Stimulated activated naive CD8-positive, alpha-beta T cell treated with anti-CD3 and anti-CD28 coated beads, Interleukin-15, Interleukin-2, amounts not matched to agents 100 ng/mL and 50 ng/mL, for 24 hours (primary cell): ENCODE measurements around the gene CREB3L1.
A peak's percentile ranks its signal among the peaks of the same experiment; 100 is the strongest.

Source experiments
- H3K27ac Mint-ChIP-seq: one replicate; pipeline ENCODE4 v1.8.0; 2021; ENCODE audit warnings: mild to moderate bottlenecking, mixed read lengths
- H3K27me3 Mint-ChIP-seq: one replicate; pipeline ENCODE4 v1.8.0; 2021; ENCODE audit warnings: mixed read lengths
- H3K36me3 Mint-ChIP-seq: one replicate; pipeline ENCODE4 v1.8.0; 2021; ENCODE audit warnings: low read depth, mixed read lengths
- H3K4me1 Mint-ChIP-seq: one replicate; pipeline ENCODE4 v1.8.0; 2021; ENCODE audit warnings: low read depth, mixed read lengths
- H3K4me3 Mint-ChIP-seq: one replicate; pipeline ENCODE4 v1.8.0; 2021; ENCODE audit warnings: mild to moderate bottlenecking, mixed read lengths
- H3K9me3 Mint-ChIP-seq: one replicate; pipeline ENCODE4 v1.8.0; 2021; ENCODE audit warnings: mixed read lengths

The CREB3L1 gene

DNA sequence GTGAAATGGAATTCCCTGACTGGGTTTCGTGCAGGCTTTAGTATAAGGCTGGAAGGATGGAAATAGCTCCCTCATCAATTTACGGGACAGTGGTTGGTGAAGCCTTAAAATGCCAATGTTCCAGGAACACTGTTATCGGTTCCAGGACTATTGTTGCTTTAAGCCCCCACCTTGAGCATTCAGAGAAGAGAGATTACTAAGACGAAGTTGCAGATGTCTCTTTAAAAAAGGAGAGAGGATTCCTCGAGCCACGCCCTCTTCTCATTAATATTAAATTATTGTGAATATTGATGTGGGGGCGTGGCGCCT, 195 bp upstream of the CREB3L1 start:
- peaks cover 37% of the 10 kb centered on the region for H3K27me3 Mint-ChIP-seq
- peaks cover 8% of the 10 kb centered on the region for H3K4me1 Mint-ChIP-seq
- no peak overlapping the region for H3K27ac Mint-ChIP-seq
- no peaks in the 10 kb centered on the region for H3K9me3 Mint-ChIP-seq
- H3K36me3 Mint-ChIP-seq: no peaks in the 10 kb centered on the region
- peak overlapping the region; percentile 43 for H3K4me3 Mint-ChIP-seq

DNA sequence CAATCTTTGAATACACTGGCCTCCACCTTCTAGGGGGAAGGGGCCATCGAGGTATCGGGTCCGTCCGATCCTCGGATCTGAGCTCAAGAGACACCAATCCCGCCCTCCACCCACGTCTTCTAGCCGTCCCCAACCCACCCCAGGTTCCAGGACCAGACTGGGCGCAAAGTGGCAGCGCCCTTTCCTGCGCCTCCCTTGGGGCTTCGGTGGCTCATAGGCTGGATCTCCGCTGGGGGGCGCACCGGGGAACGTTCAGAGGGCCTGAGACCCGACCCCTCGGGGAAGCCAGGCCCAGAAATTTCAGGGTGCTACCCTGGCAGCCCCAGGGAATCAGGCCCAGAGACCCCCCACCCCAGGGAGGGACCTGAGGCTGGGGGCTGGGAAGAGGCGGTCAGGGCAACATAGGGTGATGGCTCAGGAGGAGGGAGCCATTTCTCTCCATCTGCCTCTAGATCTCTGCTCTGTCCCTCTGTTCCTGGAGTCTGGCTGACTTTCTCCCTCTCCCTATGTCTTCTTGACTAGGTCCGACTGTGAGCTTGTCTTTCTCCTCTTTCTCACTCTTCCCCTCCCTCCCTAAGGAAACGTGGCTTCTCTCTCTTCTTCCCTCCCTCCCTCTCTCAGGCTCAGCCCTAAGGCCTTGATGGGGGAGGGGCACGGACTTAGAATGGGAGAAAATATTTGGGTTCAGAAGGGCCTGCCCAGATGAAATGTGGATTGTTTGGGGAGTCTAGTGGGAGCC, 1.1 kb downstream of the CREB3L1 start:
- Mint-ChIP-seq H3K27ac (no peak overlapping the region), H3K9me3 (no peaks in the 10 kb centered on the region), H3K36me3 (no peaks in the 10 kb centered on the region), H3K4me1 (peaks cover 4% of the 10 kb centered on the region), H3K27me3 (peaks cover 39% of the 10 kb centered on the region), H3K4me3 (no peak overlapping the region)

DNA sequence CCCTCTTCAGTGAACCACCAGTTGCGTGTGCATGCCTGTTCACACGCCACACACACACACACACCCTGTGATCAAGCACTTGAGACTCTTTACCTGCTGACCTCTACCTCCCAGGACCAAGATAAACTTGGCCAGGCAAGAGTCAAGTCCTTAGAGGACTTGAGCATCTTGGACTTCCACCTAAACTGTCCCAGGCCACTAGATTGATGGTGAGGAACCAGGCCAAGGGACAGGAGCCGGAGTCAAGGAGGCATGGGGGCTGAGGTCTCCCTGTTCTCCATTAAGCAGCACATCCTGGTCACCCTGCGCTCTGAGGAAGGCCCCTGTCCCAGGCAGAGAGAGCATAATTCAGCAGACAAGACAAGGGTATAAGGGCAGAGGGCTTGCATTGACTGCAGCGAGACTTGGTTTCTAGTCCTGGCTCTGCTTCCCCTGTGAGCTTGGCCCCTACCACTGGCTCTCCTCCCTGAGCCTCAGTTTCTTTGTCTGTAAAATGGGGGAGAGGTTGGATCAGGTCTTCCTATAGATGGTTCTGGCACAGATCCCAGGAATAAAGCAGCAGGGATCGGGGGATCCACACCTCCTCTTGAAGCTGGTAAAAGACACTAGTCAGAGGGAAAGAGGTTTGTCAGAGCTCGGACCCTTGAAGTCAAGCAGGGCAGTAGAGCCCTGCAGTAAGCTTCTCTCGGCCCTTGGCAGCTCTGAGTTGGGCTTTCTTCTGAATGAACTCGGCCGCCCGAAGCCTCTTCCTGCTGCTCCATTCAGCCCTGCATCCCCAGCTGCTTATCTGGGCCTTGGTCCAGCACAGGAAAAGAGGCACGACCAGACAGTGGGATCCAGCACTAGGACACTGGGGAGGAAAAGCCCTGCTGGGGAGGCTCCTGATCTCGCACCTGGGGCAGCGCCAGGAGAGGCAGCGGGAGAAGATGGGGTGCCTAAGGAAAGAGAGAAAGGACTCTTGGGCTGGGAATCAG, 2.0 kb downstream of the CREB3L1 start:
- Mint-ChIP-seq H3K9me3 (no peaks in the 10 kb centered on the region), H3K27me3 (peaks cover 44% of the 10 kb centered on the region), H3K4me3 (no peak overlapping the region), H3K27ac (no peak overlapping the region), H3K4me1 (peaks cover 4% of the 10 kb centered on the region), H3K36me3 (no peaks in the 10 kb centered on the region)

DNA sequence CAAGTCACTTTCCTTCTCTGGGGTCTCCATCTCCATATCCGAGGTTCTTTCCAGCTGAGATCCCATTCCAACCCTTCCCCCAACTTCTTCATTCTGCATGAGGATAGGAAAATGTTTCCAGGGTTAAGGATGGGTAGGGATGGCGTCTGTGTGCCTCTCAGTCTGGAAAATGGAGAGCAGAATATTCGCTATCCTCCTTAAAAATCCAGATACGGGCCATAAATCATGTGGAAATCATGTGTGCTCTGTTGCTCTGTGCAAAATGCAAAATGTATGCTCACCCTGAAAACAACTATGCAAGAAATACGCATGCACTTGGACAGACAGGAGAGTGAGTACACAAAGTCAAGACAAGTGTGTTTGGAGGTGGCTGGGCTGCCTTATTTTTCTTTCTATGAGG, 3.2 kb downstream of the CREB3L1 start:
- H3K36me3 Mint-ChIP-seq: no peaks in the 10 kb centered on the region
- peaks cover 43% of the 10 kb centered on the region for H3K27me3 Mint-ChIP-seq
- H3K4me3 Mint-ChIP-seq: no peak overlapping the region
- no peaks in the 10 kb centered on the region for H3K9me3 Mint-ChIP-seq
- peaks cover 4% of the 10 kb centered on the region for H3K4me1 Mint-ChIP-seq
- H3K27ac Mint-ChIP-seq: no peak overlapping the region

DNA sequence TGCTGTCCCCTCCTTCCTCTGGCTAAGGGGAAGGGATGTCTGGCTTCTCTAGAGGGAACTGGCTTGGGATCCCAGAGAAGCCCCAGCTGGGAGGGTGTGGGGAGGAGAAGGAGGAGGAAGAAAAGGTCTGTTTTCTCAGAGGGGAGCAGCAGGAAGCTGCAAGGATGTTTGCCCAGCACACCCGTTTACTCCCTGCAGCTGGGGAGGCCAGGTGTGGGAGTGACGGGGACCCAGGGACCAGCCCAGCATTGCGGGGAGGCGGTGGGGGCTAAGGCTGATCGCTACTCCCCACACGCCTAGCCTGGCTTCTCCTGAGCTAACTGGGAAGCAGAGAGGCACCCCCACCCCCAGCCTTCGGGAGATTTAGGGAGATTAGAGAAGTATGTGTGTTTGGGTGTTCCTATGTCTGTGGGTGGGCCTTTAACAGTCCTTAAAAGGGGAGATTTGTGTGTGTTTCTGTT, 3.9 kb downstream of the CREB3L1 start:
- Mint-ChIP-seq H3K9me3 (no peaks in the 10 kb centered on the region), H3K4me3 (no peak overlapping the region), H3K27ac (no peak overlapping the region), H3K4me1 (peaks cover 4% of the 10 kb centered on the region), H3K27me3 (peaks cover 37% of the 10 kb centered on the region), H3K36me3 (no peaks in the 10 kb centered on the region)

DNA sequence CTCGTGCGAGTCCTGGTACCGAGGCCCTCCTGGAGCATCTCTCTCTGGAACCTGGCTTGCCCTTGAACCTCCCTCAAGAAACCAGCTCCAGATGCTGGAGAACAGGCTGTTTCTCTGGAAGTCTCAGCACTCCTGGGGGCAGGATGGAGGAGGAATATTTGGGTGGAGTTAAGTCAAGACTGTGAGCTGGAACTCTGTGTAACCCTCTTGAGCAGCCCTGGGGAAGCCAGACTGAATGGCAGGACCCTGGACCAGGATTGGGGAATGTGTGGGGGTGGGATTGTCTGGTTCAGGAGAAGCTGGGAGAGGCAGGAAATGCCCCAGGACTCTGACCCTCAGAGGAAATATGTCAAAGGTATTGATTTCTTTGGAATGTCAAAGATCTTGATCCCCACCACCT, 7.7 kb downstream of the CREB3L1 start:
- H3K9me3 Mint-ChIP-seq: no peaks in the 10 kb centered on the region
- H3K4me1 Mint-ChIP-seq: no peaks in the 10 kb centered on the region
- no peaks in the 10 kb centered on the region for H3K36me3 Mint-ChIP-seq
- H3K4me3 Mint-ChIP-seq: no peak overlapping the region
- H3K27me3 Mint-ChIP-seq: peaks cover 13% of the 10 kb centered on the region
- no peak overlapping the region for H3K27ac Mint-ChIP-seq

DNA sequence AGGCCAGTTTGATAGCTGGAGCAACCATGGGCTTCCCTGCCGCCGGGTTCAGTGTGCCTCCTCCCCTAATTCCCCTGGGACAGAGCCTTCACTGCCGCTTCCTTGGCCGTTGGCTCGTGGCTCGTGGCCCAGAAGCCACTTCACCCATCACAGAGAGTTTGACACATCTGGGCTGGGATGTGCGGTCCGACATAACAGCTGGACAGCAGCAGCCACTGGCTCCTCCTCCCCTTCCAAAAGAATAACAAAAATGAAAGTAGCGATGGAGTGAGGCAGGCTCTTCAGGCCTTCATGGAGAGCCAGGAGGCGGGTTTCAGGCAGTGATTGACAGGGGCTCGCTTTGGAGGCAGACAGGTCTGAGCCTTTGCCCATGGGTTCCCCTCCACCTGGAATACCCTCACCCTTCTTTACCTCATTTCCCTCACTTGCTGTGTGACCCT, 8.2 kb downstream of the CREB3L1 start:
- H3K9me3 Mint-ChIP-seq: no peaks in the 10 kb centered on the region
- H3K4me1 Mint-ChIP-seq: no peaks in the 10 kb centered on the region
- H3K27me3 Mint-ChIP-seq: peaks cover 9% of the 10 kb centered on the region
- no peak overlapping the region for H3K4me3 Mint-ChIP-seq
- H3K27ac Mint-ChIP-seq: no peak overlapping the region
- no peaks in the 10 kb centered on the region for H3K36me3 Mint-ChIP-seq

DNA sequence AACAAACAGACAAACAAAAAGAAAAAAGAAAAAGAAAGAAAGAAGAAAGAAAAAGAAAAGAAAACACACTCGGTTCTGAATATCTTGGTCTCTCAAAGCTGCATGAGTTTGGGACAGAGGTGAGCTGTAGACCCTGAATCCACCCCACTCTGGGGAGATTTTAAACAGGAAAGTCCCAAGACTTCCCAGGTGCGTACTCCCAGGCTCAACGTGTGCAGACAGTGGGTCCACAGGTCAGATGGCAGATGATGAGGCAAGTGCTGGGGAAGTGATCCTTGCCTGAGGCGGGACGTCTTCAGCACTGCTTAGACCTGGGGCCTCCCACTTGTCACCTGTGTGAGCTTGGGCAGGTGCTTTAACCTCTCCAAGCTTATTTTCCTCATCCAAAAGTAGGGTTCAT, 9.3 kb downstream of the CREB3L1 start:
- H3K27me3 Mint-ChIP-seq: peaks cover 8% of the 10 kb centered on the region
- no peak overlapping the region for H3K4me3 Mint-ChIP-seq
- no peaks in the 10 kb centered on the region for H3K36me3 Mint-ChIP-seq
- H3K9me3 Mint-ChIP-seq: no peaks in the 10 kb centered on the region
- H3K27ac Mint-ChIP-seq: no peak overlapping the region
- H3K4me1 Mint-ChIP-seq: no peaks in the 10 kb centered on the region

DNA sequence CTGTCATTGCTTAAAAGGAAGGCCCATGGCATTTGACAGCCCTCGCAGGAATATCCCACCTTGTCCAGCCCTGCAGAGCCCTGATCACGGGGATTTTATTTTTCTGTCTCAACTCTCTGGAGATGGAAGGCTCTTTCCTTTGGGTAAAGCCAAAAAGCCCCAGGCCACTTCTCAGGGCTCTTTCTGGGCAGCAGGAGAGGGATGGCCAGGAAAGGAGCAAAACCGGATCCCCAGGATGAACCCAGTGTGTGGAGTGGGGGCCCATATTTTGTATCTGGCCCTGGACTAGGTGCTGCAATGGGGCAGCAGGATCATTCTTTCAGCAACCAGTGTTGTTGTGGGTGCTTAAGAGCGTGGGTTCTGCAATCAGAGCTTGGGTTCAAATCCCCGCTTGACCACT, 11.0 kb downstream of the CREB3L1 start:
- no peak overlapping the region for H3K27ac Mint-ChIP-seq
- H3K36me3 Mint-ChIP-seq: no peaks in the 10 kb centered on the region
- H3K4me3 Mint-ChIP-seq: no peak overlapping the region
- H3K27me3 Mint-ChIP-seq: peaks cover 6% of the 10 kb centered on the region
- H3K4me1 Mint-ChIP-seq: no peaks in the 10 kb centered on the region
- H3K9me3 Mint-ChIP-seq: no peaks in the 10 kb centered on the region

DNA sequence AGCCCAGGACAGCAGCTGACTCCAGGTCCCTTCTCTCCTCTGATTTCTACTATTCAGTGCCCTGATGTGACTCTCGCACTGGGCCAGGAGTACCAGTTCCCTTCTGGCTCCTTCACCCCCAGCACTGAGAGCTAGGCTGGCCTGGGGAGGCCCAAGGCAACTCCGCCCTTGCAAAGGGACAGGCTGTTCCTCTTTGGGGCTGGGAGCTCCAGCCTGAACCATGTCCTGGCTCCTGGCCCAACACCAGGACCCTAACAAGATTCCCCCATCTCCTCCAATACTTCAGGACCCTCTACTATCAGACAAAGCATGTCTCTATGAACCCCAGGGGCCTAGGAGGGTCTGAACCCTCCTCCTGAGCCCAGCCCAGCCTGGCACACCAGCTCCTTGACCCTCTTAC, 12.5 kb downstream of the CREB3L1 start:
- H3K4me1 Mint-ChIP-seq: no peaks in the 10 kb centered on the region
- H3K27ac Mint-ChIP-seq: no peak overlapping the region
- H3K27me3 Mint-ChIP-seq: peaks cover 6% of the 10 kb centered on the region
- no peak overlapping the region for H3K4me3 Mint-ChIP-seq
- no peaks in the 10 kb centered on the region for H3K9me3 Mint-ChIP-seq
- H3K36me3 Mint-ChIP-seq: no peaks in the 10 kb centered on the region

DNA sequence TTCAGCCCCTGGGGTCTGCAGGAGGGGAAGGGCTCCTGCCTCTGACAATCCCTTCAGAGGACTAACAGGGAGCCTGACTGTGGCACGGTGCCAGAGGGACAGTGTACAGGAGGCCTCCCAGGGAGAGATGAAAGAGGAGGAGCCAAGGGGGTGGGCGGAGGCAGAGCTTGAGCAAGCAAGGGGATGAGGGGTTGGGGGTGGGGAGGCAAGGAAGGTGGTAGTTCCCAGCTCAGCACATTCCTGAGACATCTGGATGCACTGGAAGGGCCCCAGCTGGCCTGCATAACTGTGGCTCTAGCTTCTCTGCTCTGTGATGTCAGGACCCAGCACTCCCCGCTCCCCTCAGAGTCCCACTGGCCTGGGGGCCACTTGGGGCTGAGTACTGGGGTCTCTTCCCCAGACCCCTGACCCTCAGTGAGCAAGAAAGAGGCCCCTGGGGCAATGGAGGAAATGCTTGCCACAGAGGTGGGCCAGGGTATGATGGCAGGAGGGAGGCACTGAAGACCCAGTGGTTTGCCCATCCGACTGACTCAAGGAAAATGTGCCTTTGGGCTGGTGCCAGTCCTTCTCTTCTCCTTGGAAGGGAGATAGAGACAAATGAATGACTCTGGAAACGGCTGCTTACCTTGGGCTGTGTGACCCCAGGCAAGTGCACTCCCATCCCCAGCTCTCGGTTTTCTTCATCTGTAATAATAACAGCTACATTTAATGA, 13.3 kb downstream of the CREB3L1 start:
- no peak overlapping the region for H3K4me3 Mint-ChIP-seq
- H3K27me3 Mint-ChIP-seq: peaks cover 8% of the 10 kb centered on the region
- no peaks in the 10 kb centered on the region for H3K9me3 Mint-ChIP-seq
- H3K36me3 Mint-ChIP-seq: no peaks in the 10 kb centered on the region
- H3K27ac Mint-ChIP-seq: no peak overlapping the region
- H3K4me1 Mint-ChIP-seq: peaks cover 2% of the 10 kb centered on the region

DNA sequence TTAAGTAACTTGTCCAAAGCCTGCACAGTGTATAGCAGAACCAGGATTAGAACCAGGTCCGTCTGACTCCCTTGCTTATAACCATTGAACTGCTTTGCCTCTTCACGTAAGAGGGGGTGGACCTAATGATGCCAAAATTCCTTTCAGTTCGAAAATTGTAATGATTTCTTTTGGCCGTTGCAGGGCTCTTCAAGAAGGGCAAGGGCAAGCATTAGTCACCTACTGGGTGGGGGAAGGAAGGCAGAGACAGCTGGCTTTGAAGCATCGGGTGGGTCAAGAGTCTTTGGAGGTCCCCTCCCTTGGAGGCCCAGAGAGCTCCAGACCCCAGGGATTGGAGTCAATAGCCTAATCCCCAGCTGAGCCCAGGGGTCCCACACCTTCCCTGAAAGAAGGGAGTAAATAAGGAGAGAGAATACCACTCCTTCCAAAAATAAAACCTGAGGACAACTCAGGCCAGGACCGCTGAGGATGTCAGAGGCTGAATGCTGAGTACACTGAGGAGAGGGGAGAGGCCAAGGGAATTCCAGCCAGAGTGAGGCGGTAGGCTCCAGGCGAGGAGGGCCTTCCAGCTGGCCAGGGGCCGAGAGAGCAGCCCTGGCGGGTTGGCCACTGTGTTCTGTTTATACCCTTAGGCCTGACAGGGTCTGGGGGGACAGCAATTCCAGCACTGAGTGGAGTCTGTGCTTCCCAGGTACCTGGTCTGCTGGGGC, 14.1 kb downstream of the CREB3L1 start:
- no peaks in the 10 kb centered on the region for H3K9me3 Mint-ChIP-seq
- H3K27me3 Mint-ChIP-seq: peaks cover 11% of the 10 kb centered on the region
- H3K4me1 Mint-ChIP-seq: peaks cover 8% of the 10 kb centered on the region
- H3K27ac Mint-ChIP-seq: no peak overlapping the region
- no peak overlapping the region for H3K4me3 Mint-ChIP-seq
- H3K36me3 Mint-ChIP-seq: no peaks in the 10 kb centered on the region

DNA sequence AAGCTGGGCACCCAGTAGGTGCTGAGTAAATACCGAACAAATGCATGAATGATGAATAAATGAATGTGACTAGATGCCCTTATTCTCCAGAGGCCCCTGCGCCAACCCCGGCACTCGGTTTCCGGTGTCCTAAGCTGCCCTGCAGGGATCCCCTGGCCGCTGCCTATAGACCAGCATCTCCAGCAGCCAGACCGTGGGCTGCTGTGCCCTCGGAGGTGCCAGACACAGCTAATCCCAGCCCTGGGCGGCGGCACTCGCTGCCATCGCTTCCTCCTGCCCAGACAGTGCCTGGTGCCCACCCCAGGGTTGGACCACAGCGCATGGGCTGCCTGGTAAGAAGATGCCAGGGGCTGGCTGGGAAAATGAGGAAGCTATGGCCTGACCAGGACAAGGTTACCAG, 15.6 kb downstream of the CREB3L1 start:
- Mint-ChIP-seq H3K4me3 (no peak overlapping the region), H3K27me3 (peaks cover 21% of the 10 kb centered on the region), H3K36me3 (no peaks in the 10 kb centered on the region), H3K27ac (no peak overlapping the region), H3K4me1 (peaks cover 8% of the 10 kb centered on the region), H3K9me3 (no peaks in the 10 kb centered on the region)

DNA sequence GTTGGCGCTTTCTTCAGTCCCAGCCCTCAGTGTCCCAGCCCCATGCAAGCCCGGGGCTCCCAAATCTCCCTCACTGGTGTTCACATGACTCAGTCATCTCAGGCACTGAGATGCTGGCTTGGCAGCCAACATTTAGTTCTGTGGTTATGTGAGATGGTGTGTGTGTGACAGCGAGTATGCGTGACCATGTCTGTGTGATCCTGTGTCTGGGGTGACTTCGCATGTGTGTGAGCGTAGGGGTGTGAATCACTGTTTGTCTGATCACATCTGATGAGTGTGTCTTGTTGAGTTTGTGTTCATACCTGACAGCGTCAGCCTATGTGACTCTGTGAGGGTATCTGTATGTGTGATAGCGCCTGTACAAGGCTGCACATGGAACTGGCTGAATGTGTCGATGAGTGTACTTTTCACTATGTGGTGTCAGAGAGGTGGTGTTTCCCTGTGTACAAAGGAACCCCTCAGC, 16.2 kb downstream of the CREB3L1 start:
- Mint-ChIP-seq H3K27me3 (peaks cover 25% of the 10 kb centered on the region), H3K4me1 (peaks cover 8% of the 10 kb centered on the region), H3K9me3 (no peaks in the 10 kb centered on the region), H3K36me3 (no peaks in the 10 kb centered on the region), H3K4me3 (no peak overlapping the region), H3K27ac (no peak overlapping the region)
